ENCODE measurements around the gene LTB.
"Not testable (repeated sequence)": the region's sequence is repeated elsewhere in the genome, so short reads cannot be mapped to it uniquely, and the experiment has no call there.

LTB gene

GRCh38 chr6:31607317-31607716, 25.1 kb upstream of the LTB start:
- DNase-seq, result no peak

- no peak for DNase-seq
Measured at GRCh38 chr6:31597006-31597405, 14.8 kb upstream of the LTB start.

- no peak for DNase-seq
Measured at GRCh38 chr6:31592396-31592771, 10.2 kb upstream of the LTB start.

DNA sequence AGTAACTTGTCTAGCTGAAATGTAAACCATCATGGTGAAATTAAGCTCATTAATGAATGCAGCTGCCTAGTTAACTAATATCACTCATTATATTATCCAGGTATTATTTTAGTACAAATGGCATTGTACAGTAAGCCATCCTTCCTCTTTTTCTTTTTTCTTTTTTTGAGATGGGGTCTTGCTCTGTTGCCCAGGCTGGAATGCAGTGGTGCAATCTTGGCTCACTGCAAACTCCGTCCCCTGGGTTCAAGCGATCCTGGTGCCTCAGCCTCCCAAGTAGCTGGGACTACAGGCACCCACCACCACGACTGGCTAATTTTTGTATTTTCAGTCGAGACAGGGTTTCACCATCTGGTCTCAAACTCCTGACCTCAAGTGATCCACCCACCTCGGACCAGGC, 8.5 kb upstream of the LTB start:
- DNase-seq, result not testable (repeated sequence)

DNA sequence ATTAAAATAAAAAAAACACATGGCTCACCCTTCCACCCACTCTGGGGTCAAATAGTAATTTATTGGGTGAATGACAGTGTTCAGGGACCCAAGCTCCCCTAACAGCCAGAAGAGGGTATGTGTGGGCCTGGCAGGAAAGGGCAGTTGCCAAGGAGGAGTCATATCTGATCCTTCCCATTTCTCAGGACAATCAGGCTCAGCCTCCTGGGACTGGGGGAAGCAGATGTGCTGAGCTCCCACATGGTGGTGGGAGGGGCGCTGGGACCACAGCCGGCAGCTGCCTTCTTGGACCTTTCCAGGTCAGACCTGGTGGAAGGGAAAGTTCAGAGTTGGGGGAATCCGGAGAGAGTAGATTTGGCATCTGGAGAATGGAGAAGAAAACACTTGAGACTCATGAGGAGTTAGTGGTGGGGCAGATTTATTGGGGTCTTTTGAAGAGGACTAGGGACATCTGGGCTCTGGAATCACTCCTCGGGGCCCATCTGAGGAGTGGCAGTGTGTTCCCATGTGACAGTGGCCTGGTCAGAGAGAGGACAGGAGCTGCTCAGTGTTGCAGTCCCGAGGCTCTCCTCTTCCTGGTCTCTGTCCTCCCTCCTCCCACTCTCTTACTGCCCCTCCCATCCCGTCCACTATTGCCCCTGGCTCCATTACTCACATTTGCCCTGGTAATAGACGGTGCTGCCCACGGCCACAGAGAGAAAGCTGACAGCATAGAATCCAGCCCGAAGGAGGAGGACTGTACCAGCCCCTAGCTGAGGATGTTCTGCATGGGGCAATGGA, 6.8 kb upstream of the LTB start:
- DNase-seq, result no peak

DNA sequence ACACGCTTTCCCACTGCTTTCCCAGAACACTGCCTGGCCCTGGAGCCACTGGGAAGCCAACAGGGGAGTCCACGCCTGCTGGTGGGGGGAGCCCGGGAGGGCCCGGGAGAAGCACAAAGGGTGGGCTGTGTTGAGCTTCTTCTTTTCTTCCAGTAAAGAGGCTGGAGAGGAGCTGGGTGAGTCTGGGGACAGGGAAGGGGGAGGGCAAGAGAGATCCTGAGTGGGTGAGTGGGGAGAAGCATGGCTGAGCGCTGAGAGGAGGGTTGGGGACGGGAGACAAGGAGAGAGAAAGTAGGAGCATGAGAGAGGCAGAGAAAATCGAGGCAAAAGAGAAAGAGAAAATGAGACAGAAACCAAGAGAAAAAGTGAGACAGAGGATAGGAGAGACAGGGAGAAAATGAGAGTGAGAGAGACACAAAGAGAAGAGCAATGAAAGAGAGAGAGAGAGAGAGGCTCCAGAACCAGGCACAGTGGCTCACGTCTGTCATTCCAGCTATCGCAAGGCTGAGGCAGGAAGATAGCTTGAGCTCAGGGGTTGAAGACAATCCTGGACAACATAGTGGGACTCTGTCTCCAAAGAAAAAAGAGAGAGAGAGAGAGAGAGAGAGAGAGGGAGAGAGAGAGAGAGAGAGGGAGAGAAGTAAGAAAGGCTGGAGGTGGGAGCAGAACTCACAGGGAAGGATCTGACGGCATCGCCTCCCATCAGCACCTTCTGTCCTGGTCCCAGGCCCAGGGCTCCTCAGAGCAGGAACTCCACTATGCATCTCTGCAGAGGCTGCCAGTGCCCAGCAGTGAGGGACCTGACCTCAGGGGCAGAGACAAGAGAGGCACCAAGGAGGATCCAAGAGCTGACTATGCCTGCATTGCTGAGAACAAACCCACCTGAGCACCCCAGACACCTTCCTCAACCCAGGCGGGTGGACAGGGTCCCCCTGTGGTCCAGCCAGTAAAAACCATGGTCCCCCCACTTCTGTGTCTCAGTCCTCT, 5.9 kb upstream of the LTB start:
- DNase-seq, result no peak

GRCh38 chr6:31586599-31587281, 4.5 kb upstream of the LTB start:
- DNase-seq, result no peak

- DNase-seq, result no peak
Measured at GRCh38 chr6:31586008-31586407, 3.8 kb upstream of the LTB start, which contains the start of gene LST1. LST1 (plus strand) TSS chr6:31586277; CDS start chr6:31587300, 1,023 bp downstream.

GRCh38 chr6:31585491-31585890, 3.3 kb upstream of the LTB start:
- DNase-seq, result no peak

- no peak for DNase-seq
Measured at GRCh38 chr6:31581434-31582229, 592 bp downstream of the LTB start.

GRCh38 chr6:31580807-31581433, 1.3 kb downstream of the LTB start:
- DNase-seq, result peak; percentile 89

DNA sequence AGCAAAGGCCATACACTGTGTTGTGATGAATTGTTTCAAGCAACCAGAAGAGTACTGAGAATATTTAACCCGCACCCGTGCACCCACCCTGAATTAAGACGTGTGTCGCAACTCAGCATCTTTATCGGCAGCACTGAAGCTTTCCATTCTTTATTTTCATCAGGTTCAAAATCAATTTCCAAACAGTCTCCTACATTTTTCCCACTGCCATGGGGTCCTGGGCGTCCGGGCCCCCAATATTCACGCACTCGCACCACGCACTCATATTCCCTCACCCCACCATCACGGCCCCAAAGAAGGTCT, 1.8 kb downstream of the LTB start:
- DNase-seq, result no peak

- no peak for DNase-seq
Measured at GRCh38 chr6:31579546-31580437, 2.4 kb downstream of the LTB start.

- DNase-seq, result no peak
Measured at GRCh38 chr6:31579119-31579505, 3.1 kb downstream of the LTB start.

GRCh38 chr6:31578184-31579118, 3.8 kb downstream of the LTB start:
- DNase-seq, result no peak

DNA sequence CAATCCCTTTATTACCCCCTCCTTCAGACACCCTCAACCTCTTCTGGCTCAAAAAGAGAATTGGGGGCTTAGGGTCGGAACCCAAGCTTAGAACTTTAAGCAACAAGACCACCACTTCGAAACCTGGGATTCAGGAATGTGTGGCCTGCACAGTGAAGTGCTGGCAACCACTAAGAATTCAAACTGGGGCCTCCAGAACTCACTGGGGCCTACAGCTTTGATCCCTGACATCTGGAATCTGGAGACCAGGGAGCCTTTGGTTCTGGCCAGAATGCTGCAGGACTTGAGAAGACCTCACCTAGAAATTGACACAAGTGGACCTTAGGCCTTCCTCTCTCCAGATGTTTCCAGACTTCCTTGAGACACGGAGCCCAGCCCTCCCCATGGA, 4.7 kb downstream of the LTB start:
- DNase-seq, result no peak

GRCh38 chr6:31576897-31577578, 5.2 kb downstream of the LTB start:
- no peak for DNase-seq

GRCh38 chr6:31575952-31576685, 6.1 kb downstream of the LTB start:
- no peak for DNase-seq

Data from T-helper 9 cell (primary cell).